HEK293 (cell line): ENCODE results near the gene MIR17HG.

Experiments used
- CTCF ChIA-PET: fragments of 350-600 bp; formaldehyde crosslinking; extraction: SDS; loops from one replicate; lab custom pipeline; 2021; ENCODE audit warnings: antibody characterized with exemption; lab: Yijun Ruan, JAX
- POLR2A ChIA-PET: fragments of 300-600 bp; formaldehyde crosslinking; extraction: SDS; loops from one replicate; lab custom pipeline; 2020; ENCODE audit warnings: antibody characterized with exemption, inconsistent platforms; lab: Yijun Ruan, JAX
- H3K27ac ChIP-seq: fragments of 200-500 bp; sonication (Bioruptor generic); 2 replicates; pipeline ENCODE4 v1.5.1; 2014; ENCODE audit warnings: low read depth, low read length, control low read depth, inconsistent platforms; ENCODE audit errors: extremely low read depth
- H3K36me3 ChIP-seq, 2 experiments: fragments of 200-500 bp in 1 of 2; sonication (Bioruptor generic) in 1 of 2; 1 replicate in 1 of 2; 2 replicates in 1 of 2; pipeline ENCODE4 v1.5.1; 2014 to 2017; ENCODE audit warnings: inconsistent platforms in 2 of 2, low read length in 2 of 2; ENCODE audit not compliant: control insufficient read depth in 2 of 2, insufficient read depth in 1 of 2
- H3K4me1 ChIP-seq: fragments of 200-500 bp; sonication (Bioruptor generic); 2 replicates; pipeline ENCODE4 v1.5.1; 2014; ENCODE audit warnings: mild to moderate bottlenecking, low read length, inconsistent platforms; ENCODE audit not compliant: control insufficient read depth, insufficient read depth
- H3K4me3 ChIP-seq: 2 replicates; pipeline ENCODE4 v1.5.1; 2011; ENCODE audit warnings: low read depth, mild to moderate bottlenecking, control low read depth, low read length, moderate library complexity
- H3K9me3 ChIP-seq: fragments of 200-500 bp; sonication (Bioruptor generic); 2 replicates; pipeline ENCODE4 v1.5.1; 2014; ENCODE audit warnings: low read depth, low read length, inconsistent platforms; ENCODE audit not compliant: control insufficient read depth, insufficient read depth
- BCL11B ChIP-seq: fragments of 450-650 bp; formaldehyde crosslinking; IDR thresholded peaks from 2 replicates; pipeline ENCODE4 v1.5.1; 2016; ENCODE audit warnings: low read depth, missing biosample characterization, missing genetic modification characterization
- KLF10 ChIP-seq: fragments of 450-650 bp; IDR thresholded peaks from 2 replicates; pipeline ENCODE4 v1.5.1; 2018; ENCODE audit warnings: missing biosample characterization, mild to moderate bottlenecking, missing genetic modification characterization
- KLF8 ChIP-seq: fragments of 450-650 bp; formaldehyde crosslinking; IDR thresholded peaks from 2 replicates; pipeline ENCODE4 v1.5.1; 2016; ENCODE audit warnings: missing biosample characterization, missing genetic modification characterization
- PBX3 ChIP-seq: sonication (generic); formaldehyde crosslinking; IDR thresholded peaks from 2 replicates; pipeline ENCODE4 v1.8.1; 2022; ENCODE audit warnings: mild to moderate bottlenecking, moderate library complexity, missing genetic modification reagents
- YY2 ChIP-seq: fragments of 450-650 bp; formaldehyde crosslinking; IDR thresholded peaks from 2 replicates; pipeline ENCODE4 v1.5.1; 2016; ENCODE audit warnings: missing biosample characterization, missing genetic modification characterization
- ZBTB7A ChIP-seq: fragments of 450-650 bp; formaldehyde crosslinking; IDR thresholded peaks from 2 replicates; pipeline ENCODE4 v1.5.1; 2016; ENCODE audit warnings: low read depth, missing biosample characterization, missing genetic modification characterization
- ZNF138 ChIP-seq: fragments of 450-650 bp; formaldehyde crosslinking; IDR thresholded peaks from 2 replicates; pipeline ENCODE4 v1.5.1; 2016; ENCODE audit warnings: missing biosample characterization, missing genetic modification characterization, borderline replicate concordance
- ZNF184 ChIP-seq: fragments of 450-650 bp; IDR thresholded peaks from 2 replicates; pipeline ENCODE4 v1.5.1; 2018; ENCODE audit warnings: missing biosample characterization, mild to moderate bottlenecking, missing genetic modification characterization
- ZNF280C ChIP-seq: fragments of 450-650 bp; formaldehyde crosslinking; IDR thresholded peaks from 2 replicates; pipeline ENCODE4 v1.5.1; 2016; ENCODE audit warnings: missing biosample characterization, missing genetic modification characterization
- ZNF37A ChIP-seq: fragments of 450-650 bp; IDR thresholded peaks from 2 replicates; pipeline ENCODE4 v1.5.1; 2018; ENCODE audit warnings: missing biosample characterization, missing genetic modification characterization
- ZNF544 ChIP-seq: fragments of 450-650 bp; formaldehyde crosslinking; IDR thresholded peaks from 2 replicates; pipeline ENCODE4 v1.5.0; 2017; ENCODE audit warnings: missing biosample characterization, missing genetic modification characterization
- ZNF560 ChIP-seq: fragments of 450-650 bp; formaldehyde crosslinking; IDR thresholded peaks from 2 replicates; pipeline ENCODE4 v1.5.1; 2017; ENCODE audit warnings: missing biosample characterization, missing genetic modification characterization, borderline replicate concordance
- ZSCAN16 ChIP-seq: fragments of 450-650 bp; formaldehyde crosslinking; IDR thresholded peaks from 2 replicates; pipeline ENCODE4 v1.5.1; 2016; ENCODE audit warnings: missing biosample characterization, missing genetic modification characterization
- TF ChIP-seq, protein P1 (sequence below): fragments of 450-650 bp; formaldehyde crosslinking; IDR thresholded peaks from 2 replicates; pipeline ENCODE4 v1.5.1; 2017; ENCODE audit warnings: missing biosample characterization, mild to moderate bottlenecking, missing genetic modification characterization, moderate library complexity
- TF ChIP-seq, protein P2 (sequence below): fragments of 450-650 bp; formaldehyde crosslinking; IDR thresholded peaks from 2 replicates; pipeline ENCODE4 v1.5.1; 2016; ENCODE audit warnings: missing biosample characterization, missing genetic modification characterization, low read depth
- TF ChIP-seq, protein P3 (sequence below): fragments of 450-650 bp; formaldehyde crosslinking; conservative IDR thresholded peaks from 2 replicates; pipeline ENCODE4 v1.5.1; 2016; ENCODE audit warnings: low read depth, missing biosample characterization, missing genetic modification characterization

The MIR17HG gene

GRCh38 chr13:91357613-91358386 lies 10.3 kb downstream of the MIR17HG start:
- ChIA-PET CTCF (no interaction called here), POLR2A (no interaction called here)
- no peaks in the 10 kb centered on the region for H3K4me1 ChIP-seq
- peaks cover 0 to 61% of the 10 kb centered on the region in 2 experiments; a peak in 1 of 3 replicates for H3K36me3 ChIP-seq
- H3K4me3 ChIP-seq = no peak overlapping the region
- no peaks in the 10 kb centered on the region for H3K9me3 ChIP-seq
- no peak overlapping the region for H3K27ac ChIP-seq
- no peak for TF ChIP-seq BCL11B
- TF ChIP-seq KLF10 = no peak
- TF ChIP-seq ZNF544 = no peak
- TF ChIP-seq, all 188 proteins: peak for 0

GRCh38 chr13:91358387-91358782 lies 10.9 kb downstream of the MIR17HG start:
- CTCF ChIA-PET = no interaction called here
- no peak for TF ChIP-seq ZSCAN16 (tag by site-specific recombination)
- no peak for TF ChIP-seq ZNF138 (tag by site-specific recombination)
- TF ChIP-seq, protein P1, sequence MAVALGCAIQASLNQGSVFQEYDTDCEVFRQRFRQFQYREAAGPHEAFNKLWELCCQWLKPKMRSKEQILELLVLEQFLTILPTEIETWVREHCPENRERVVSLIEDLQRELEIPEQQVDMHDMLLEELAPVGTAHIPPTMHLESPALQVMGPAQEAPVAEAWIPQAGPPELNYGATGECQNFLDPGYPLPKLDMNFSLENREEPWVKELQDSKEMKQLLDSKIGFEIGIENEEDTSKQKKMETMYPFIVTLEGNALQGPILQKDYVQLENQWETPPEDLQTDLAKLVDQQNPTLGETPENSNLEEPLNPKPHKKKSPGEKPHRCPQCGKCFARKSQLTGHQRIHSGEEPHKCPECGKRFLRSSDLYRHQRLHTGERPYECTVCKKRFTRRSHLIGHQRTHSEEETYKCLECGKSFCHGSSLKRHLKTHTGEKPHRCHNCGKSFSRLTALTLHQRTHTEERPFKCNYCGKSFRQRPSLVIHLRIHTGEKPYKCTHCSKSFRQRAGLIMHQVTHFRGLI = no peak
- TF ChIP-seq, protein P2, sequence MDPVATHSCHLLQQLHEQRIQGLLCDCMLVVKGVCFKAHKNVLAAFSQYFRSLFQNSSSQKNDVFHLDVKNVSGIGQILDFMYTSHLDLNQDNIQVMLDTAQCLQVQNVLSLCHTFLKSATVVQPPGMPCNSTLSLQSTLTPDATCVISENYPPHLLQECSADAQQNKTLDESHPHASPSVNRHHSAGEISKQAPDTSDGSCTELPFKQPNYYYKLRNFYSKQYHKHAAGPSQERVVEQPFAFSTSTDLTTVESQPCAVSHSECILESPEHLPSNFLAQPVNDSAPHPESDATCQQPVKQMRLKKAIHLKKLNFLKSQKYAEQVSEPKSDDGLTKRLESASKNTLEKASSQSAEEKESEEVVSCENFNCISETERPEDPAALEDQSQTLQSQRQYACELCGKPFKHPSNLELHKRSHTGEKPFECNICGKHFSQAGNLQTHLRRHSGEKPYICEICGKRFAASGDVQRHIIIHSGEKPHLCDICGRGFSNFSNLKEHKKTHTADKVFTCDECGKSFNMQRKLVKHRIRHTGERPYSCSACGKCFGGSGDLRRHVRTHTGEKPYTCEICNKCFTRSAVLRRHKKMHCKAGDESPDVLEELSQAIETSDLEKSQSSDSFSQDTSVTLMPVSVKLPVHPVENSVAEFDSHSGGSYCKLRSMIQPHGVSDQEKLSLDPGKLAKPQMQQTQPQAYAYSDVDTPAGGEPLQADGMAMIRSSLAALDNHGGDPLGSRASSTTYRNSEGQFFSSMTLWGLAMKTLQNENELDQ (tag by site-specific recombination) = no peak
- no peak for TF ChIP-seq KLF8 (tag by site-specific recombination)
- TF ChIP-seq ZNF184 (tag by site-specific recombination) = no peak
- no peak for TF ChIP-seq PBX3 (CRISPR knock-in tag)
- TF ChIP-seq, protein P3, sequence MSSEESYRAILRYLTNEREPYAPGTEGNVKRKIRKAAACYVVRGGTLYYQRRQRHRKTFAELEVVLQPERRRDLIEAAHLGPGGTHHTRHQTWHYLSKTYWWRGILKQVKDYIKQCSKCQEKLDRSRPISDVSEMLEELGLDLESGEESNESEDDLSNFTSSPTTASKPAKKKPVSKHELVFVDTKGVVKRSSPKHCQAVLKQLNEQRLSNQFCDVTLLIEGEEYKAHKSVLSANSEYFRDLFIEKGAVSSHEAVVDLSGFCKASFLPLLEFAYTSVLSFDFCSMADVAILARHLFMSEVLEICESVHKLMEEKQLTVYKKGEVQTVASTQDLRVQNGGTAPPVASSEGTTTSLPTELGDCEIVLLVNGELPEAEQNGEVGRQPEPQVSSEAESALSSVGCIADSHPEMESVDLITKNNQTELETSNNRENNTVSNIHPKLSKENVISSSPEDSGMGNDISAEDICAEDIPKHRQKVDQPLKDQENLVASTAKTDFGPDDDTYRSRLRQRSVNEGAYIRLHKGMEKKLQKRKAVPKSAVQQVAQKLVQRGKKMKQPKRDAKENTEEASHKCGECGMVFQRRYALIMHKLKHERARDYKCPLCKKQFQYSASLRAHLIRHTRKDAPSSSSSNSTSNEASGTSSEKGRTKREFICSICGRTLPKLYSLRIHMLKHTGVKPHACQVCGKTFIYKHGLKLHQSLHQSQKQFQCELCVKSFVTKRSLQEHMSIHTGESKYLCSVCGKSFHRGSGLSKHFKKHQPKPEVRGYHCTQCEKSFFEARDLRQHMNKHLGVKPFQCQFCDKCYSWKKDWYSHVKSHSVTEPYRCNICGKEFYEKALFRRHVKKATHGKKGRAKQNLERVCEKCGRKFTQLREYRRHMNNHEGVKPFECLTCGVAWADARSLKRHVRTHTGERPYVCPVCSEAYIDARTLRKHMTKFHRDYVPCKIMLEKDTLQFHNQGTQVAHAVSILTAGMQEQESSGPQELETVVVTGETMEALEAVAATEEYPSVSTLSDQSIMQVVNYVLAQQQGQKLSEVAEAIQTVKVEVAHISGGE = no peak
- TF ChIP-seq ZNF560 (tag by site-specific recombination) = no peak
- no peak for TF ChIP-seq ZBTB7A (tag by site-specific recombination)
- no peak for TF ChIP-seq ZNF37A (tag by site-specific recombination)
- no peak for TF ChIP-seq ZNF280C (tag by site-specific recombination)
- TF ChIP-seq YY2 (tag by site-specific recombination) = no peak

More at GRCh38 chr13:91358387-91358782, 10.9 kb downstream of the MIR17HG start:
- no peak overlapping the region for H3K27ac ChIP-seq
- H3K9me3 ChIP-seq = no peaks in the 10 kb centered on the region
- H3K36me3 ChIP-seq = peaks cover 0 to 61% of the 10 kb centered on the region in 2 experiments; a peak in 1 of 3 replicates
- no peaks in the 10 kb centered on the region for H3K4me1 ChIP-seq
- POLR2A ChIA-PET = no interaction called here
- no peak overlapping the region for H3K4me3 ChIP-seq
